ENCODE measurements around the gene MAGI1.
"Not testable (repeated sequence)": the region's sequence is repeated elsewhere in the genome, so short reads cannot be mapped to it uniquely, and the experiment has no call there.

MAGI1 gene

GRCh38 chr3:65534805-65535204 is 503.9 kb downstream of the MAGI1 start:
- Histone ChIP-seq H3K9ac (ENCODE audit: low read length) (no peak overlapping the region), H3K27me3 (ENCODE audit: control insufficient read depth, insufficient read depth, low read length) (no peaks in the 10 kb centered on the region), H3K4me3 (ENCODE audit: low read length) (no peak overlapping the region), H3K27ac (ENCODE audit: low read depth, low read length) (no peak overlapping the region), H3K4me1 (ENCODE audit: control insufficient read depth, insufficient read depth, low read length) (no peaks in the 10 kb centered on the region), H3K36me3 (ENCODE audit: control insufficient read depth, insufficient read depth, low read length) (no peaks in the 10 kb centered on the region)

- Histone ChIP-seq H3K4me1 (ENCODE audit: control insufficient read depth, insufficient read depth, low read length) (no peaks in the 10 kb centered on the region), H3K27me3 (ENCODE audit: control insufficient read depth, insufficient read depth, low read length) (no peaks in the 10 kb centered on the region), H3K27ac (ENCODE audit: low read depth, low read length) (no peak overlapping the region), H3K4me3 (ENCODE audit: low read length) (no peak overlapping the region), H3K9ac (ENCODE audit: low read length) (no peak overlapping the region), H3K36me3 (ENCODE audit: control insufficient read depth, insufficient read depth, low read length) (no peaks in the 10 kb centered on the region)
Observed at GRCh38 chr3:65532749-65533148, 506.0 kb downstream of the MAGI1 start.

- Histone ChIP-seq H3K4me1 (ENCODE audit: control insufficient read depth, insufficient read depth, low read length) (no peaks in the 10 kb centered on the region), H3K9ac (ENCODE audit: low read length) (no peak overlapping the region), H3K27me3 (ENCODE audit: control insufficient read depth, insufficient read depth, low read length) (no peaks in the 10 kb centered on the region), H3K4me3 (ENCODE audit: low read length) (no peak overlapping the region), H3K36me3 (ENCODE audit: control insufficient read depth, insufficient read depth, low read length) (no peaks in the 10 kb centered on the region), H3K27ac (ENCODE audit: low read depth, low read length) (no peak overlapping the region)
Observed at GRCh38 chr3:65532215-65532614, 506.5 kb downstream of the MAGI1 start.

GRCh38 chr3:65531499-65531898 is 507.2 kb downstream of the MAGI1 start:
- H3K27me3 ChIP-seq (ENCODE audit: control insufficient read depth, insufficient read depth, low read length) = no peaks in the 10 kb centered on the region
- H3K4me3 ChIP-seq (ENCODE audit: low read length) = no peak overlapping the region
- H3K27ac ChIP-seq (ENCODE audit: low read depth, low read length) = no peak overlapping the region
- no peaks in the 10 kb centered on the region for H3K4me1 ChIP-seq (ENCODE audit: control insufficient read depth, insufficient read depth, low read length)
- no peaks in the 10 kb centered on the region for H3K36me3 ChIP-seq (ENCODE audit: control insufficient read depth, insufficient read depth, low read length)
- no peak overlapping the region for H3K9ac ChIP-seq (ENCODE audit: low read length)

- no peak overlapping the region for H3K9ac ChIP-seq (ENCODE audit: low read length)
- H3K27me3 ChIP-seq (ENCODE audit: control insufficient read depth, insufficient read depth, low read length) = no peaks in the 10 kb centered on the region
- H3K4me1 ChIP-seq (ENCODE audit: control insufficient read depth, insufficient read depth, low read length) = peaks cover 2% of the 10 kb centered on the region
- no peak overlapping the region for H3K27ac ChIP-seq (ENCODE audit: low read depth, low read length)
- H3K36me3 ChIP-seq (ENCODE audit: control insufficient read depth, insufficient read depth, low read length) = no peaks in the 10 kb centered on the region
- no peak overlapping the region for H3K4me3 ChIP-seq (ENCODE audit: low read length)
Observed at GRCh38 chr3:65526656-65527055, 512.1 kb downstream of the MAGI1 start.

- Histone ChIP-seq H3K9ac (ENCODE audit: low read length) (no peak overlapping the region), H3K4me3 (ENCODE audit: low read length) (no peak overlapping the region), H3K27ac (ENCODE audit: low read depth, low read length) (no peak overlapping the region), H3K36me3 (ENCODE audit: control insufficient read depth, insufficient read depth, low read length) (no peaks in the 10 kb centered on the region), H3K4me1 (ENCODE audit: control insufficient read depth, insufficient read depth, low read length) (peaks cover 2% of the 10 kb centered on the region), H3K27me3 (ENCODE audit: control insufficient read depth, insufficient read depth, low read length) (no peaks in the 10 kb centered on the region)
Observed at GRCh38 chr3:65524584-65524983, 514.1 kb downstream of the MAGI1 start.

- Histone ChIP-seq H3K36me3 (ENCODE audit: control insufficient read depth, insufficient read depth, low read length) (no peaks in the 10 kb centered on the region), H3K27me3 (ENCODE audit: control insufficient read depth, insufficient read depth, low read length) (no peaks in the 10 kb centered on the region), H3K27ac (ENCODE audit: low read depth, low read length) (no peak overlapping the region), H3K4me1 (ENCODE audit: control insufficient read depth, insufficient read depth, low read length) (peaks cover 2% of the 10 kb centered on the region), H3K9ac (ENCODE audit: low read length) (no peak overlapping the region), H3K4me3 (ENCODE audit: low read length) (no peak overlapping the region)
Observed at GRCh38 chr3:65523878-65524277, 514.8 kb downstream of the MAGI1 start.

GRCh38 chr3:65521032-65521431 is 517.7 kb downstream of the MAGI1 start:
- no peaks in the 10 kb centered on the region for H3K27me3 ChIP-seq (ENCODE audit: control insufficient read depth, insufficient read depth, low read length)
- H3K27ac ChIP-seq (ENCODE audit: low read depth, low read length) = no peak overlapping the region
- H3K9ac ChIP-seq (ENCODE audit: low read length) = no peak overlapping the region
- H3K36me3 ChIP-seq (ENCODE audit: control insufficient read depth, insufficient read depth, low read length) = no peaks in the 10 kb centered on the region
- peaks cover 2% of the 10 kb centered on the region for H3K4me1 ChIP-seq (ENCODE audit: control insufficient read depth, insufficient read depth, low read length)
- no peak overlapping the region for H3K4me3 ChIP-seq (ENCODE audit: low read length)

- Histone ChIP-seq H3K9ac (ENCODE audit: low read length) (no peak overlapping the region), H3K27ac (ENCODE audit: low read depth, low read length) (no peak overlapping the region), H3K36me3 (ENCODE audit: control insufficient read depth, insufficient read depth, low read length) (no peaks in the 10 kb centered on the region), H3K27me3 (ENCODE audit: control insufficient read depth, insufficient read depth, low read length) (no peaks in the 10 kb centered on the region), H3K4me3 (ENCODE audit: low read length) (no peak overlapping the region), H3K4me1 (ENCODE audit: control insufficient read depth, insufficient read depth, low read length) (no peaks in the 10 kb centered on the region)
Observed at GRCh38 chr3:65516998-65517397, 521.7 kb downstream of the MAGI1 start.

- H3K4me1 ChIP-seq (ENCODE audit: control insufficient read depth, insufficient read depth, low read length); H3K4me3 ChIP-seq (ENCODE audit: low read length); H3K36me3 ChIP-seq (ENCODE audit: control insufficient read depth, insufficient read depth, low read length); H3K27ac ChIP-seq (ENCODE audit: low read depth, low read length); H3K9ac ChIP-seq (ENCODE audit: low read length); H3K27me3 ChIP-seq (ENCODE audit: control insufficient read depth, insufficient read depth, low read length): not testable (repeated sequence)
Observed at GRCh38 chr3:65514317-65514716, 524.4 kb downstream of the MAGI1 start.

- H3K4me3 ChIP-seq (ENCODE audit: low read length); H3K36me3 ChIP-seq (ENCODE audit: control insufficient read depth, insufficient read depth, low read length); H3K4me1 ChIP-seq (ENCODE audit: control insufficient read depth, insufficient read depth, low read length); H3K9ac ChIP-seq (ENCODE audit: low read length); H3K27ac ChIP-seq (ENCODE audit: low read depth, low read length); H3K27me3 ChIP-seq (ENCODE audit: control insufficient read depth, insufficient read depth, low read length): not testable (repeated sequence)
Observed at GRCh38 chr3:65509423-65509794, 529.3 kb downstream of the MAGI1 start.

- Histone ChIP-seq H3K4me1 (ENCODE audit: control insufficient read depth, insufficient read depth, low read length) (no peaks in the 10 kb centered on the region), H3K9ac (ENCODE audit: low read length) (no peak overlapping the region), H3K4me3 (ENCODE audit: low read length) (no peak overlapping the region), H3K27me3 (ENCODE audit: control insufficient read depth, insufficient read depth, low read length) (no peaks in the 10 kb centered on the region), H3K27ac (ENCODE audit: low read depth, low read length) (no peak overlapping the region), H3K36me3 (ENCODE audit: control insufficient read depth, insufficient read depth, low read length) (no peaks in the 10 kb centered on the region)
Observed at GRCh38 chr3:65508750-65509422, 529.8 kb downstream of the MAGI1 start.

- Histone ChIP-seq H3K4me1 (ENCODE audit: control insufficient read depth, insufficient read depth, low read length) (no peaks in the 10 kb centered on the region), H3K9ac (ENCODE audit: low read length) (no peak overlapping the region), H3K36me3 (ENCODE audit: control insufficient read depth, insufficient read depth, low read length) (no peaks in the 10 kb centered on the region), H3K4me3 (ENCODE audit: low read length) (no peak overlapping the region), H3K27ac (ENCODE audit: low read depth, low read length) (no peak overlapping the region), H3K27me3 (ENCODE audit: control insufficient read depth, insufficient read depth, low read length) (no peaks in the 10 kb centered on the region)
Observed at GRCh38 chr3:65507437-65507836, 531.3 kb downstream of the MAGI1 start.
